GM12865 (cell line): ENCODE data around the gene C10orf105.

Source experiments
- DNase-seq: peaks from one replicate; pipeline ENCODE4 v3.0.0; 2010; ENCODE audit warnings: low read depth
- H3K4me3 ChIP-seq: 2 replicates; pipeline ENCODE4 v1.5.1; 2011; ENCODE audit warnings: mild to moderate bottlenecking, low read depth, low read length, control low read depth
- TF ChIP-seq, protein P1 (sequence below): IDR thresholded peaks from 2 replicates; pipeline ENCODE4 v1.5.1; 2011; ENCODE audit warnings: low read length, control low read depth, low read depth, inconsistent platforms; ENCODE audit not compliant: insufficient read depth; ENCODE audit errors: missing control alignments

C10orf105 gene

GRCh38 chr10:71692598-71693306, 26.8 kb downstream of the C10orf105 start:
- TF ChIP-seq, protein P1, sequence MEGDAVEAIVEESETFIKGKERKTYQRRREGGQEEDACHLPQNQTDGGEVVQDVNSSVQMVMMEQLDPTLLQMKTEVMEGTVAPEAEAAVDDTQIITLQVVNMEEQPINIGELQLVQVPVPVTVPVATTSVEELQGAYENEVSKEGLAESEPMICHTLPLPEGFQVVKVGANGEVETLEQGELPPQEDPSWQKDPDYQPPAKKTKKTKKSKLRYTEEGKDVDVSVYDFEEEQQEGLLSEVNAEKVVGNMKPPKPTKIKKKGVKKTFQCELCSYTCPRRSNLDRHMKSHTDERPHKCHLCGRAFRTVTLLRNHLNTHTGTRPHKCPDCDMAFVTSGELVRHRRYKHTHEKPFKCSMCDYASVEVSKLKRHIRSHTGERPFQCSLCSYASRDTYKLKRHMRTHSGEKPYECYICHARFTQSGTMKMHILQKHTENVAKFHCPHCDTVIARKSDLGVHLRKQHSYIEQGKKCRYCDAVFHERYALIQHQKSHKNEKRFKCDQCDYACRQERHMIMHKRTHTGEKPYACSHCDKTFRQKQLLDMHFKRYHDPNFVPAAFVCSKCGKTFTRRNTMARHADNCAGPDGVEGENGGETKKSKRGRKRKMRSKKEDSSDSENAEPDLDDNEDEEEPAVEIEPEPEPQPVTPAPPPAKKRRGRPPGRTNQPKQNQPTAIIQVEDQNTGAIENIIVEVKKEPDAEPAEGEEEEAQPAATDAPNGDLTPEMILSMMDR, result no peak

DNA sequence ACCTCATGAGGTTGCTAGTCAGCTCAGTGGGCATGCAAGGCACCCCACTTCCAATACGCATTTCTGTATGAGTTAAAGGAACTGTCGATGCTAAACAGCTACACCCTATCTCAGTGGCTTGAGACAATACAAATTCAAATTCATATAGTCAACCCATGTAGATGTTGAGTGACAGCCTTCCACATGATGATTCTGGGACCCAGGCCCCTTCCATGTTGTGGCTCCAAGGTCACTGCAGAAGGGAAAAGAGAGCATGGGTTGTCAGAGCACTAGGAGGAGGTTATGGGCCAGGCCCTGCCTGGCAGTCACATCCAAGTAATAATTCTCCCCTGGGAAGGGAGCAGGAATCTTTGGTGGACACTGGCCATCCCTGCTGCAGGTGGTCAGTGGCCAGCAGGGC, 28.2 kb downstream of the C10orf105 start:
- DNase-seq, result no peak
- TF ChIP-seq, protein P1, result no peak
- H3K4me3 ChIP-seq, result no peak overlapping the region

More at GRCh38 chr10:71692598-71693306, 26.8 kb downstream of the C10orf105 start:
- H3K4me3 ChIP-seq, result no peak overlapping the region
- no peak for DNase-seq

DNA sequence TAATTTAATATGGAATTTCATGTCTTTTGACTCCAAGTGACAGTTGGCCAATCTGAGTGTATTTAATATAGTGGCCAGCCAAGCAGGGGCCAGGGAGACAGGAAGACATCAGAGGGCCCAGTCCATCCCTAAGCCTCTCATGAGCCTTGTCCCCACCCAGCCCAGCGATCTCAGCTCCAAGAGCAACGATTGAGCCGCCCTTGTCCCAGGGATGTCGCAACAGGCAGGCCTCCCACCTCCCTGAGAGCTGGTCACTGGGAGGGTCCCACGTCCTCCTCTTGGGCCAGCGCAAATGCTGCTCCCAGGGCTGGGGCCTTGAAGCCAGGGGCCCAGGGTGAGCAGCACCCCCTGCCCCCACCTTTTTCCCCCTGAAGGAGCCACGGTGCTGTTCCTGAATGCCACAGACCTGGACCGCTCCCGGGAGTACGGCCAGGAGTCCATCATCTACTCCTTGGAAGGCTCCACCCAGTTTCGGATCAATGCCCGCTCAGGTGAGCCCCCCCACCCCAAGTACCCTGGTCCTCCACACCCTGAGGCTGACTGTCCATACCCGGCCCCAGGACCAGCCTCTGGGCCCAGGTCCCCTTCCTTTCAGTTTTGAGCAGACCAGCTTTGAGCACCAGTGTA, 29.4 kb downstream of the C10orf105 start:
- no peak for DNase-seq
- no peak overlapping the region for H3K4me3 ChIP-seq
- TF ChIP-seq, protein P1, result no peak

GRCh38 chr10:71688256-71688655, 31.3 kb downstream of the C10orf105 start:
- TF ChIP-seq, protein P1, result no peak
- H3K4me3 ChIP-seq, result no peak overlapping the region
- DNase-seq, result no peak

GRCh38 chr10:71687480-71687879, 32.1 kb downstream of the C10orf105 start:
- DNase-seq, result no peak
- TF ChIP-seq, protein P1, result no peak
- no peak overlapping the region for H3K4me3 ChIP-seq

GRCh38 chr10:71687077-71687476, 32.5 kb downstream of the C10orf105 start:
- DNase-seq, result no peak
- no peak overlapping the region for H3K4me3 ChIP-seq
- TF ChIP-seq, protein P1, result no peak

- H3K4me3 ChIP-seq, result no peak overlapping the region
- TF ChIP-seq, protein P1, result no peak
- no peak for DNase-seq
Observed at GRCh38 chr10:71685554-71686232, 33.9 kb downstream of the C10orf105 start.
